Upper lobe of left lung (tissue), 4 donors: ENCODE results near the gene ASCC3.

Source experiments
- CTCF ChIP-seq, 6 experiments: fragments of 450-650 bp in 4 of 6; fragments of 200-600 bp in 2 of 6; sonication (generic) in 2 of 6; IDR thresholded peaks; one replicate each; pipeline ENCODE4 v1.5.1; 2016 to 2019; ENCODE audit warnings: antibody characterized with exemption in 6 of 6
- EP300 ChIP-seq, 4 donors: sonication (generic); formaldehyde crosslinking; IDR thresholded peaks; one replicate each; pipeline ENCODE4 v1.5.1; 2017; ENCODE audit warnings: antibody characterized with exemption in 4 of 4, control low read depth in 2 of 4
- POLR2A ChIP-seq, 4 donors: fragments of 450-650 bp; IDR thresholded peaks; one replicate each; pipeline ENCODE4 v1.5.1; 2016 to 2017; ENCODE audit warnings: antibody characterized with exemption in 4 of 4, mild to moderate bottlenecking in 2 of 4
- POLR2AphosphoS5 ChIP-seq, 2 donors: sonication (generic); formaldehyde crosslinking; IDR thresholded peaks; one replicate each; pipeline ENCODE4 v1.5.1; 2017; ENCODE audit warnings: antibody characterized with exemption in 2 of 2

GRCh38 chr6:100559859-100560258, 321.3 kb downstream of the ASCC3 start:
- TF ChIP-seq CTCF (IDR thresholded peaks at IDR 0.05) (no peak), POLR2AphosphoS5 (IDR thresholded peaks at IDR 0.05) (no peak), POLR2A (IDR thresholded peaks at IDR 0.05) (no peak), EP300 (IDR thresholded peaks at IDR 0.05) (no peak)
